ENCODE results near the gene NTMT2. TPM values are rescaled to one million over a fixed set of nuclear protein-coding genes. Genes with fewer than 3 reads are reported as not detected.
"Not testable (repeated sequence)": the region's sequence is repeated elsewhere in the genome, so short reads cannot be mapped to it uniquely, and the experiment has no call there.

The NTMT2 gene
- not detected for total RNA-seq

GRCh38 chr1:170145770-170146676 lies at the start of gene NTMT2:
NTMT2 (plus strand) TSS chr1:170145959; CDS start chr1:170146108, 149 bp downstream.
- 49% methylated on average over 8 of the region's 8 CpGs for WGBS
- intact Hi-C loops (cut with DNase I), result no loop called here

DNA sequence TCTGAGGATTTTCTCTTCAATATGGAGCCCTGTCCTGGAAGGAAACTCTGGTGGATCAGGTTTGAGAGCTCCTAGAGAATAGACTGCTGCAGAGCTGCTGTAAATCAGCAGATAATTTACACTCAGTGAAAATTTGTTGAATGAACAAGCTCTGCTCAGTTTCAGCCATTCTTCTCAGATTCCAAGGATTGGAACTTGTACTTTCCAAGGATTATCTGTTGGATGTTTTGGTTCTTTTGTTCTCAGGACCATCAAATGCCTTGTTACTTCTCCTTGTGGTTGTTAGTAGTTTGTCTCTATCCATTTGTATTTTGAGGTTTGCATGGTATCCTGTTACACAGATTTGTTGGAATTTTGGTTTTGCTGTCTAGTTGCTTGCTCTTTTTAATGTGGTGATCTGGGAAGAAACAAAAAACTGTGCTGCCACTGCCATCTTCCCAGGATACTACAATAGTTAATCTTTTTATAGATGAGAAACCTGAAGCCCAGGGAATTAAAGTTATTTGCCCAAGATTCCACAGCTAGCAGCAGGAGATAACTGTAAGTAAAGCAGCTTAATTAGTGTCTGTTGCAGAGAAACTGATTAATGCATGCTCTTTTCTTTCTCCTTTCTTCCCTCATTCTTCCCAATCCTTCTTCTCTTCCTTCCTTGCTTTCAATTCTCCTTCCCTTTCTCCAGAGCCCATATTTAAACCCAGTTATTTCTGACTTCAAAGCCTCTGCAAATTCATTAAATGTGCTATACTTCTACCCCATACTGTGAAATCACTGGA lies 49.6 kb upstream of the NTMT2 start:
- no peaks in the 10 kb centered on the region for H3K4me1 ChIP-seq (replicated peaks)
- no peak for TF ChIP-seq POLR2A (IDR thresholded peaks at IDR 0.05)
- TF ChIP-seq, protein P1, sequence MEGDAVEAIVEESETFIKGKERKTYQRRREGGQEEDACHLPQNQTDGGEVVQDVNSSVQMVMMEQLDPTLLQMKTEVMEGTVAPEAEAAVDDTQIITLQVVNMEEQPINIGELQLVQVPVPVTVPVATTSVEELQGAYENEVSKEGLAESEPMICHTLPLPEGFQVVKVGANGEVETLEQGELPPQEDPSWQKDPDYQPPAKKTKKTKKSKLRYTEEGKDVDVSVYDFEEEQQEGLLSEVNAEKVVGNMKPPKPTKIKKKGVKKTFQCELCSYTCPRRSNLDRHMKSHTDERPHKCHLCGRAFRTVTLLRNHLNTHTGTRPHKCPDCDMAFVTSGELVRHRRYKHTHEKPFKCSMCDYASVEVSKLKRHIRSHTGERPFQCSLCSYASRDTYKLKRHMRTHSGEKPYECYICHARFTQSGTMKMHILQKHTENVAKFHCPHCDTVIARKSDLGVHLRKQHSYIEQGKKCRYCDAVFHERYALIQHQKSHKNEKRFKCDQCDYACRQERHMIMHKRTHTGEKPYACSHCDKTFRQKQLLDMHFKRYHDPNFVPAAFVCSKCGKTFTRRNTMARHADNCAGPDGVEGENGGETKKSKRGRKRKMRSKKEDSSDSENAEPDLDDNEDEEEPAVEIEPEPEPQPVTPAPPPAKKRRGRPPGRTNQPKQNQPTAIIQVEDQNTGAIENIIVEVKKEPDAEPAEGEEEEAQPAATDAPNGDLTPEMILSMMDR (IDR thresholded peaks at IDR 0.05), result no peak
- TF ChIP-seq POLR2AphosphoS5 (IDR thresholded peaks at IDR 0.05), result no peak
- H3K9me3 ChIP-seq, result no peaks in the 10 kb centered on the region
- H3K27ac ChIP-seq, result no peak overlapping the region
- no peaks in the 10 kb centered on the region for H3K36me3 ChIP-seq
- H3K27me3 ChIP-seq (replicated peaks; ENCODE audit: insufficient read depth), result no peaks in the 10 kb centered on the region
- intact Hi-C loops (cut with DNase I), result no loop called here
- DNase-seq (ENCODE audit: low spot score), result no peak
- no peak overlapping the region for H3K4me3 ChIP-seq

More at GRCh38 chr1:170145770-170146676, at the start of gene NTMT2:
- DNase-seq (ENCODE audit: low spot score), result no peak
- H3K27ac ChIP-seq, result no peak within 1 kb of the TSS
- no peaks in the 10 kb centered on the region for H3K9me3 ChIP-seq
- TF ChIP-seq, protein P1 (IDR thresholded peaks at IDR 0.05), result no peak
- no peak for TF ChIP-seq POLR2AphosphoS5 (IDR thresholded peaks at IDR 0.05)
- H3K27me3 ChIP-seq (replicated peaks; ENCODE audit: insufficient read depth), result no peaks in the 10 kb centered on the region
- no peak within 1 kb of the TSS for H3K4me3 ChIP-seq
- no peaks in the 10 kb centered on the region for H3K4me1 ChIP-seq (replicated peaks)
- no peaks in the 10 kb centered on the region for H3K36me3 ChIP-seq

- DNase-seq (ENCODE audit: low spot score), result no peak
- 26% methylated on average over 4 of the region's 4 CpGs for WGBS
- Histone ChIP-seq H3K36me3 (no peaks in the 10 kb centered on the region), H3K27ac (no peak overlapping the region), H3K4me3 (no peak overlapping the region), H3K9me3 (no peaks in the 10 kb centered on the region), H3K27me3 (replicated peaks; ENCODE audit: insufficient read depth) (no peaks in the 10 kb centered on the region), H3K4me1 (replicated peaks) (no peaks in the 10 kb centered on the region)
- intact Hi-C loops (cut with DNase I), result no loop called here
- no peak for TF ChIP-seq POLR2A (IDR thresholded peaks at IDR 0.05)
- TF ChIP-seq, protein P1 (IDR thresholded peaks at IDR 0.05), result no peak
- no peak for TF ChIP-seq POLR2AphosphoS5 (IDR thresholded peaks at IDR 0.05)
These were observed 48.9 kb upstream of the NTMT2 start for GRCh38 chr1:170096806-170097340.

DNA sequence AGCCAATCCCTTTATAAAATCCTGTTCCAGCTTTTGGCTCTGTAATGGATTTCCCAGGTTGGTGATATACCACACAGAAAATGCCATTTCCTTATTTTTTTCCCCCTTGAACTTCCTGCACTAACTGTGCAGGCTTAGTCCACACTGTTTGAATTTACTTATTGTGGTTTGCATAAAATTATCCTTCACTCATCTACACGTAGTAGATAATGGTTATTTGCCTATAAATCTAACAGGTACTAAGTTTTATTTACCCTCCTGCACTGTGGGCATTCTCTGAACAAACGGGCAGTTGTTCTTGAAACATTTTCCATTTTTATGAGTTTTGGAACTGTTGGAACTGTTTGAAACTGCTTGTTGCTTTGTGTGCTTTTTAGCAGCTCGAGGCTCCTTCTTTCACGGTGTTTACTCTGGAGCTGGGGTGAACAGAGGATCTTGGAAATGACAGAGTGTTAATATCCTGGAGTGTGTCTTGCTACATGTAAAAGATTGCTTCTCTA lies 48.3 kb upstream of the NTMT2 start:
- no peak overlapping the region for H3K27ac ChIP-seq
- H3K27me3 ChIP-seq (replicated peaks; ENCODE audit: insufficient read depth), result no peaks in the 10 kb centered on the region
- no peaks in the 10 kb centered on the region for H3K9me3 ChIP-seq
- no peaks in the 10 kb centered on the region for H3K36me3 ChIP-seq
- no peak for DNase-seq (ENCODE audit: low spot score)
- no peak for TF ChIP-seq POLR2AphosphoS5 (IDR thresholded peaks at IDR 0.05)
- TF ChIP-seq, protein P1 (IDR thresholded peaks at IDR 0.05), result no peak
- no peak for TF ChIP-seq POLR2A (IDR thresholded peaks at IDR 0.05)
- 1% methylated on average over 4 of the region's 4 CpGs for WGBS
- intact Hi-C loops (cut with DNase I), result no loop called here
- H3K4me1 ChIP-seq (replicated peaks), result no peaks in the 10 kb centered on the region
- H3K4me3 ChIP-seq, result no peak overlapping the region

DNA sequence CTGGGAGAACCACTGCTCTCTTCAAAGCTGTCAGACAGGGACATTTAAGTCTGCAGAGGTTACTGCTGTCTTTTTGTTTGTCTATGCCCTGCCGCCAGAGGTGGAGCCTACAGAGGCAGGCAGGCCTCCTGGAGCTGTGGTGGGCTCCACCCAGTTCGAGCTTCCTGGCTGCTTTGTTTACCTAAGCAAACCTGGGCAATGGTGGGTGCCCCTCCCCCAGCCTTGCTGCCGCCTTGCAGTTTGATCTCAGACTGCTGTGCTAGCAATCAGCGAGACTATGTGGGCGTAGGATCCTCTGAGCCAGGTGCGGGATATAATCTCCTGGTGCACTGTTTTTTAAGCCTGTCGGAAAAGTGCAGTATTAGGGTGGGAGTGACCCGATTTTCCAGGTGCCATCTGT lies 32.6 kb upstream of the NTMT2 start:
- H3K36me3 ChIP-seq; H3K27me3 ChIP-seq (replicated peaks; ENCODE audit: insufficient read depth); H3K4me3 ChIP-seq; H3K9me3 ChIP-seq; H3K27ac ChIP-seq; H3K4me1 ChIP-seq (replicated peaks); intact Hi-C loops (cut with DNase I); DNase-seq (ENCODE audit: low spot score): not testable (repeated sequence)
- WGBS, result 95% methylated on average over 8 of the region's 8 CpGs
